ENCODE data around the gene MDFIC. TPM values are rescaled to one million over a fixed set of nuclear protein-coding genes. Genes with fewer than 3 reads are reported as not detected.

MDFIC gene
- total RNA-seq, 1 donor from 2014 or later, result 10.1 TPM

DNA sequence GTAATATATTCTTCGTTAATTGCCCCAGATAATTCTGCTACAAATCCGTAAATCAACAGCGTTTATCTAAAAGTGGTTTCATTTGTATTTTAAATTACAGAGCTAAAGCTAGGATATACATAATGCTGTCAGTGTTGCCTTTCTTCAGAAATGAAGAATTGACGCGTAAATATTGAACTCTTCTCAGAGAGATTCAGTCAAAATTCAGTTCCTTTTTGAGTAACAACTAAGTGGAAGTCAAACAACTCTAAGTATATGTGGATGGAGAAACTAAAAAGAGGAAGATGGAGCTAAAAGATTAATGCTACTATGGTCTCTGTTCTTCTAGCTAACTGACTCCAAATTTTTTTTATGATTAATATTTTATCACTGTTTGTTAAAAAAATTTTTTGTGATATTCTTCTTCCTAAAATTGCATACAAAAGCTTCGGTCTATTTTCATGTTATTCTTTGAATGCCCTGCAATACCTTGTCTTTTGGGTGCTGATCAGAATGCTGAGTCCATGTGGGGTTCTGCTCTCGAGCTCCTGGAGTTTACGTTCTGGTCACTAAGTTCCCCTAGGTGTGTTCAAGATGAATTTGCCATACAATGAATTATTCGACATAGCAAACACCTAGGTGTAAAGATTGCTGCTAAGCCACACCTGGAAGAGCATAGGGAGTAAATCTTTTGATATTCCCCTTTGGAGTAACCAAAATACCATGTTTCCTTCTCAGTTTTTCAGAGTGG lies 20.7 kb downstream of the MDFIC start:
- no peak for TF ChIP-seq CTCF (conservative IDR thresholded peaks at IDR 0.05)
- no peak for DNase-seq (ENCODE audit: low read depth, low spot score)
- no peak overlapping the region for H3K4me3 Mint-ChIP-seq
- peaks cover 12% of the 10 kb centered on the region for H3K4me1 Mint-ChIP-seq
- H3K27ac Mint-ChIP-seq (ENCODE audit: unreplicated experiment), result no peak overlapping the region
- H3K27me3 Mint-ChIP-seq (ENCODE audit: low read depth), result no peaks in the 10 kb centered on the region
- no peaks in the 10 kb centered on the region for H3K36me3 Mint-ChIP-seq (ENCODE audit: low read depth)
- peaks cover 4% of the 10 kb centered on the region for H3K9me3 Mint-ChIP-seq

DNA sequence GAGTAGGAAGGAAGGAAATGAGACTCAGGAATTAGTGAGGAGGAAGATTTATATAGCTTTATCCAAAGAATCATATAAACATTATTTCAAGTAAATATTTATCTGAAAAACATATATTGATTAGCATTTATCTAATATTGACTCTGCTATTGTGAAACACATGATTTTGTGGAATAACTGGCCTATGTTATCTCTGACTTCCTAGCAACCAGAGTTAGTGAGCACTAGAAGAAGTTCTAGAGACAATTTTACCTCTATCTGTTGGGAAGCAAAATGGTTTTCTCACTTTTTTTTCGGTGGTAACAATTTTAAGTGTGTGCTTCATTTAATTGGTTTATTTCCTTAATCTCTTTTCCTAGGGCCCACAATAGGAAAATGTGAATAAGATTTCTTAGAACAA lies 21.6 kb downstream of the MDFIC start:
- Mint-ChIP-seq H3K27me3 (ENCODE audit: low read depth) (no peaks in the 10 kb centered on the region), H3K27ac (ENCODE audit: unreplicated experiment) (no peak overlapping the region), H3K9me3 (peaks cover 4% of the 10 kb centered on the region), H3K36me3 (ENCODE audit: low read depth) (no peaks in the 10 kb centered on the region), H3K4me1 (peaks cover 11% of the 10 kb centered on the region), H3K4me3 (no peak overlapping the region)
- TF ChIP-seq CTCF (conservative IDR thresholded peaks at IDR 0.05), result no peak
- no peak for DNase-seq (ENCODE audit: low read depth, low spot score)

- H3K4me3 Mint-ChIP-seq, result peak overlapping the region; percentile 2
- H3K4me1 Mint-ChIP-seq, result peaks cover 11% of the 10 kb centered on the region
- no peak for DNase-seq (ENCODE audit: low read depth, low spot score)
- peaks cover 4% of the 10 kb centered on the region for H3K9me3 Mint-ChIP-seq
- H3K27ac Mint-ChIP-seq (ENCODE audit: unreplicated experiment), result no peak overlapping the region
- TF ChIP-seq CTCF (conservative IDR thresholded peaks at IDR 0.05), result no peak
- no peaks in the 10 kb centered on the region for H3K36me3 Mint-ChIP-seq (ENCODE audit: low read depth)
- H3K27me3 Mint-ChIP-seq (ENCODE audit: low read depth), result no peaks in the 10 kb centered on the region
Observed at GRCh38 chr7:114943953-114944744, 22.3 kb downstream of the MDFIC start.

GRCh38 chr7:114944745-114945625 lies 23.1 kb downstream of the MDFIC start:
- H3K27me3 Mint-ChIP-seq (ENCODE audit: low read depth), result no peaks in the 10 kb centered on the region
- H3K27ac Mint-ChIP-seq (ENCODE audit: unreplicated experiment), result peak overlapping the region; percentile 79
- DNase-seq (ENCODE audit: low read depth, low spot score), result peak; percentile 1
- H3K4me1 Mint-ChIP-seq, result peaks cover 11% of the 10 kb centered on the region
- H3K9me3 Mint-ChIP-seq, result peaks cover 4% of the 10 kb centered on the region
- no peaks in the 10 kb centered on the region for H3K36me3 Mint-ChIP-seq (ENCODE audit: low read depth)
- TF ChIP-seq CTCF (conservative IDR thresholded peaks at IDR 0.05), result no peak
- peak overlapping the region; percentile 2 for H3K4me3 Mint-ChIP-seq

DNA sequence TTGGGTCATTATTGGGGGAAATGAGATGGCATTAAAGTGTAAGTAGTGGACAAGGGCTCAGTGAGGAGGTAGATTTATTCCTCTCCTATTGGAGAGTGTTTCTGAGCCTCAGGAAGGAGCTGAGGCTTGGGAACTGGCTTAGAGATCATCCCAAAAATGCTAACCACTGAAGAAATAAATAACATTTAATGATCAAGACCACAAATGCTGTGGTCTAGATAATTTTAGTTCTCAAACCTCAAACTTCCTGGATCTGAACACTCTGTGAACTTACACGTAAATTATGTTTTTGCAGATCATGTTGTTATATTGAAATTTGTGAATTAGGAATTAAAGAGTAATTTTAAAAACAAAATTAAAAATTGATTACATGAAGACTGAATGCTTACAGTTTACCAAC lies 27.3 kb downstream of the MDFIC start:
- Mint-ChIP-seq H3K4me1 (peaks cover 11% of the 10 kb centered on the region), H3K36me3 (ENCODE audit: low read depth) (no peaks in the 10 kb centered on the region), H3K27ac (ENCODE audit: unreplicated experiment) (no peak overlapping the region), H3K4me3 (no peak overlapping the region), H3K9me3 (no peaks in the 10 kb centered on the region), H3K27me3 (ENCODE audit: low read depth) (no peaks in the 10 kb centered on the region)
- DNase-seq (ENCODE audit: low read depth, low spot score), result no peak
- TF ChIP-seq CTCF (conservative IDR thresholded peaks at IDR 0.05), result no peak
